ENCODE data around the gene POLE.

Gene POLE

GRCh38 chr12:132687211-132688164, at the start of gene POLE, which contains the start of gene PXMP2:
Gene POLE (minus strand): TSS chr12:132687342. CDS start chr12:132687315, 27 bp downstream.
Gene PXMP2 (plus strand): TSS chr12:132687587. CDS start chr12:132687671, 84 bp downstream.
- peak; percentile 80 for DNase-seq

GRCh38 chr12:132736913-132737312, 49.8 kb upstream of the POLE start:
- no peak for DNase-seq

- DNase-seq, result no peak
Observed at GRCh38 chr12:132736378-132736777, 49.2 kb upstream of the POLE start.

- DNase-seq, result no peak
Observed at GRCh38 chr12:132735496-132735895, 48.4 kb upstream of the POLE start.

- DNase-seq, result no peak
Observed at GRCh38 chr12:132734206-132734605, 47.1 kb upstream of the POLE start.

GRCh38 chr12:132731574-132731973, 44.4 kb upstream of the POLE start:
- DNase-seq, result no peak

GRCh38 chr12:132730353-132730752, 43.2 kb upstream of the POLE start:
- DNase-seq, result no peak

- peak; percentile 56 for DNase-seq
Observed at GRCh38 chr12:132729541-132730320, 42.6 kb upstream of the POLE start.

GRCh38 chr12:132728502-132728901, 41.4 kb upstream of the POLE start:
- DNase-seq, result no peak

GRCh38 chr12:132727091-132727794, 40.1 kb upstream of the POLE start:
- no peak for DNase-seq

- DNase-seq, result no peak
Observed at GRCh38 chr12:132726386-132726785, 39.2 kb upstream of the POLE start.

GRCh38 chr12:132724506-132725241, 37.5 kb upstream of the POLE start:
- DNase-seq, result peak; percentile 57

GRCh38 chr12:132723764-132724140, 36.6 kb upstream of the POLE start:
- DNase-seq, result no peak

GRCh38 chr12:132723015-132723763, 36.0 kb upstream of the POLE start:
- DNase-seq, result no peak

GRCh38 chr12:132720606-132721345, 33.6 kb upstream of the POLE start:
- DNase-seq, result no peak

- DNase-seq, result no peak
Observed at GRCh38 chr12:132719954-132720324, 32.8 kb upstream of the POLE start.

GRCh38 chr12:132719141-132719953, 32.2 kb upstream of the POLE start:
- DNase-seq, result no peak

GRCh38 chr12:132718644-132719043, 31.5 kb upstream of the POLE start:
- no peak for DNase-seq

- DNase-seq, result no peak
Observed at GRCh38 chr12:132717531-132718387, 30.6 kb upstream of the POLE start.

All from NCI-H1694 treated with DMSO at 0.1 percent for 48 hours (cell line).